ELF-1 (cell line): Measurements from ENCODE around the gene DZANK1.
A peak's percentile ranks its signal among the peaks of the same experiment; 100 is the strongest.
"Not testable (repeated sequence)": the region's sequence is repeated elsewhere in the genome, so short reads cannot be mapped to it uniquely, and the experiment has no call there.

Experiments
- DNase-seq: peaks from one replicate; pipeline ENCODE4 v3.0.0-alpha.2; 2016; ENCODE audit warnings: low read depth, low spot score

Gene DZANK1

GRCh38 chr20:18380908-18381529 lies 85.8 kb downstream of the DZANK1 start:
- DNase-seq, result peak; percentile 60

- DNase-seq, result no peak
Observed at GRCh38 chr20:18377896-18378481, 88.8 kb downstream of the DZANK1 start.

- not testable (repeated sequence) for DNase-seq
Observed at GRCh38 chr20:18375551-18375950, 91.3 kb downstream of the DZANK1 start.

- no peak for DNase-seq
Observed at GRCh38 chr20:18372296-18372695, 94.5 kb downstream of the DZANK1 start.

GRCh38 chr20:18364768-18365167 lies 102.1 kb downstream of the DZANK1 start:
- DNase-seq, result no peak

- DNase-seq, result no peak
Observed at GRCh38 chr20:18363708-18364107, 103.1 kb downstream of the DZANK1 start.

GRCh38 chr20:18362916-18363315 lies 103.9 kb downstream of the DZANK1 start:
- no peak for DNase-seq

GRCh38 chr20:18361678-18362077 lies 105.2 kb downstream of the DZANK1 start:
- DNase-seq, result no peak

GRCh38 chr20:18360635-18361034 lies 106.2 kb downstream of the DZANK1 start:
- DNase-seq, result peak; percentile 17

GRCh38 chr20:18359854-18360253 lies 107.0 kb downstream of the DZANK1 start:
- no peak for DNase-seq

- not testable (repeated sequence) for DNase-seq
Observed at GRCh38 chr20:18349749-18350148, 117.1 kb downstream of the DZANK1 start.
